DMS53 treated with DMSO at 0.1 percent for 48 hours (cell line): ENCODE data around the gene MAPK4.
"Not testable (repeated sequence)": the region's sequence is repeated elsewhere in the genome, so short reads cannot be mapped to it uniquely, and the experiment has no call there.

ENCODE experiments used
- DNase-seq: peaks from one replicate; lab custom pipeline; 2025; ENCODE audit not compliant: unreplicated experiment; lab: John Stamatoyannopoulos, UW

The MAPK4 gene

DNA sequence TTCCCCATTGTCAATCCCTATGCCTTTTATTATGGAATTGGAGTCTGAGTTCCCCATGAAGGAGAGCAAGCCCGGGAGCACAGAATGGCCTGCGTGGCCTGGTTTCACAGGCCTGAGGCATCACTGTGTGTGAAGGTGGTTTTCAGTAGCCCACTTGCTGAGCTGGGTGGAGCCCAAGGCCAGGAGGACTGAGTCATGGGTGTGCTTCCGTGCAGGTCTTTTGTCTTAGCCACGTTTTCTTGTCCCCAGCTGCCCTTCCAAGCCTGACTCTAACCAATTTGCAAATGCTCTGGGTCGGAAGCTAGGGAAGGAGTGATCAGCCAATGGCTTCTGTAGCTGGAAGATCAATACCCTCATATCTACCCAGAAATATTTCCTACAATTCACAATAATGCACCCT lies 119.2 kb downstream of the MAPK4 start:
- no peak for DNase-seq

DNA sequence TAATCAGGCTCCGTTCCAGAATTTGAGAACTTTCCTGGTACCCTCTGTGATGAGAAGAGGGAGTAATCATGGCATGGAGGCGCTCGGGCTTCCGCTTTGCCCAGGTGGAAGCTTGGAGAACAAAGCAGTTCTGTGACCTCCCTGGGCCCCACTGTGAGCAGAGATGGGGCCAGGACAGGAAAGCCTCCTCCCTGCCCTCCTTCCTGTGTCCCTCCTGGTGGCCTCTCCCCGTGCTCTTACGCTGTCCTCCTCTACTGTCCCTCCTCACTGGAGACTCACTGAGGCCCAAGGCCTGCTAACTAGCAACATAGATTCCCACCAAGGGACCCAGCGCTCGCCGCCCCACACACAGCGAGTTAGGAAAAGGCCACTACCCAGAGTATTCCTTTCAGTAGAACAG lies 119.8 kb downstream of the MAPK4 start:
- no peak for DNase-seq

DNA sequence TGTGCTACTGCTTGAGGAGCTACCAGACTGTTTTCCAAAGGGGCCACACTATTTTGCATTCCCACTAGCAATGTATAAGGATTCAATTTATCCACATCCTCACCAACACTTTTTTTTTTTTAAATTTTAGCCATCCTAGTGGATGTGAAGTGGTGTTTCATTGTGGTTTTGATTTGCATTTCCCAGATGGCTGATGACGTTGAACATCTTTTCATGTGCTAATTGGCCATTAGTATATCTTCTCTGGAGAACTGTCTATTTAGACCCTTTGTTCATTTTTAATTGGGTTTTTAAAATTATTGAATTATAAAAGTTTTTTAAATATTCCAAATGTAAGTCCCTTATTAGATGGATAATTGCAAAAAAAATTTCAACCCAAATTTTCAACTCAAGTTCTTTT lies 121.1 kb downstream of the MAPK4 start:
- no peak for DNase-seq

GRCh38 chr18:50682852-50683251 lies 123.0 kb downstream of the MAPK4 start:
- DNase-seq: no peak

GRCh38 chr18:50686409-50686808 lies 126.5 kb downstream of the MAPK4 start:
- DNase-seq: no peak

- DNase-seq: no peak
Observed at GRCh38 chr18:50687491-50687890, 127.6 kb downstream of the MAPK4 start.

DNA sequence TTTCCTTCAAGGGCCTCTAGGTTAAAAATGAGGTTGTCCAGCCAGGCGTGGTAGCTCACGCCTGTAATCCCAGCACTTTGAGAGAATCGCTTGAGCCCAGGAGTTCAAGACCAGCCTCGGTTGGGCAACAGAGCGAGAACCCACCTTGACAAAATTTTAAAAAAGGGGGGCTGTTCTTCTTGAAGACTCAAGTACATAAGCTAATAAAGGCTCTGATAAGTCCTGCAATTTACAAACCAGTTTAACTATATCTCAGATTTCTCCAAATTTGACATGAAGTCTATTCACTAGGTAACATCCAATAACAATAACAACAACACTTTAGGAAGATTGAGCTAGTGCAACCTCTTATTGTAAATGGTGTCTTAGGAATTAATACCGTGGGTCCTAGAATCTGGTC lies 129.7 kb downstream of the MAPK4 start:
- DNase-seq: no peak

- no peak for DNase-seq
Observed at GRCh38 chr18:50694147-50694546, 134.3 kb downstream of the MAPK4 start.

DNA sequence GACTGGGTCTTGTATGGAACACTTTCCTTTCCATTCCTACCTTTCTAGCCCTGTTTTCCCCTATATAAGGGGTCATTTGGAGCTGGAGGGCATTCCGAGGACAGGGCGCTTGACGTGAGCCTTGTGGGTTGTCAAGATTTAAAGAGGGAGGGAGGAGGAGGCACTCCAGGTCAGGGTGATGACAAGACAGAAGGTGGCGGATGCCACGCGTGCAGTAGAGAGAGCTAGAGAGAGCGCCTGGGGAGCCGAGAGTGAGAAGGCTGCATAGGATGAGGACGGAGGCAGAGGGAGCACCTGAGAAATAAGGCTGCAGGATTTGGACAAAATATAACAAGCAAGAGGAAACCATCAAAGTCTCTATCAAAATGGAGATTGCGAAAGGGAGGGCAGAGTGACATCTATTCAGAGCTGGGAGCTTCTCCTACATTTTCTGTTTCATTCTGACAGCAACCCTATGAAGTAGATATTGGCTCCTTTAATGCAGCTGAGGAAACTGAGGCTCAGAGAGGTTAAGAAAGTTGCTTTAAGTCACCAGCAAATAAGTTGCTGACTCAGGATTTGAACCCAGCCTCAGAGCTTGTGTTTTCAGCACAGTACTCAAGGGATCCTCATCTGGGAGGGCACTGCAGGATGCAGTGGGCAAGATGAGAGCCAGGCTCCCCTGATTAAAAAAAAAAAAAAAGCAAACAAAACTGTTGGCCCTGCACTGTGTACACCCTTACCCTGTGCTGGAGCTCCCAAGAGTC lies 135.7 kb downstream of the MAPK4 start:
- no peak for DNase-seq

- no peak for DNase-seq
Observed at GRCh38 chr18:50696436-50696835, 136.5 kb downstream of the MAPK4 start.

DNA sequence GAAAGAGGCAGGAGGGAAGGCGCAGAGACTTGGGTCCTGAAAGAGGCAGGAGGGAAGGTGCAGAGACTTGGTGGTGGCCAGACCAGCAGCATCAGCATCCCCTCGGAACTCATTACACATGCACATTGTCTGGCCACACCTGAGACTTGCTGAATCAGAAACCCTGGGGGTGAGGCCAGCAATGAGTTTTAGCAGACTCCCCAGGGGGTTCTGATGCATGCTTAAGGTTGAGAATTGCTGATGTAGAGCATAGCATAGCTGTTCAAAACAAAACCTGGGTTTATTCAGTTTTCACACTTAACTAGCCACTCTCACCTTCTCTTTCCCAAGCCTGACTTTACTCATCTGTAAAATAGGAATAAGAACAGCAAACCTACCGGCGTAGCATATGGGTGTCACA lies 137.0 kb downstream of the MAPK4 start:
- no peak for DNase-seq

DNA sequence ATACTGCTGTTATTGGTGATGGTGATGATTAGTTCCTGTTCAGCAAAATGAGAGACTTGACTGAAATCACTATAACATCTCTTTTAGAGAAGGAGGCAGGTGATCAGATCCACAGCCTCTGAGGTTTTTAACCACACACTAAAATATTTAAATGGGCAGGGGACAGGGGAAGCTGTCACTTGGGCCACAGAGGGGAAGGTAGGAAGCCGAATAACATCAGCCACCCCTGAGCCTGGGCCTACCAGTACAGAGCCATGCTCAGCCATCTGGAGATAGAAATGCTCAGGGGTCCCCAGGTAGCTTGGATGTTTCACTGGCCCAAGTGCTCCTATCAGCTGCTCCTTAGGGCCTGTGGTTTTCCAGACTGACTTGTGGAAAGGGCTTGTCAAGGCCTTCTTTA lies 137.6 kb downstream of the MAPK4 start:
- DNase-seq: no peak

DNA sequence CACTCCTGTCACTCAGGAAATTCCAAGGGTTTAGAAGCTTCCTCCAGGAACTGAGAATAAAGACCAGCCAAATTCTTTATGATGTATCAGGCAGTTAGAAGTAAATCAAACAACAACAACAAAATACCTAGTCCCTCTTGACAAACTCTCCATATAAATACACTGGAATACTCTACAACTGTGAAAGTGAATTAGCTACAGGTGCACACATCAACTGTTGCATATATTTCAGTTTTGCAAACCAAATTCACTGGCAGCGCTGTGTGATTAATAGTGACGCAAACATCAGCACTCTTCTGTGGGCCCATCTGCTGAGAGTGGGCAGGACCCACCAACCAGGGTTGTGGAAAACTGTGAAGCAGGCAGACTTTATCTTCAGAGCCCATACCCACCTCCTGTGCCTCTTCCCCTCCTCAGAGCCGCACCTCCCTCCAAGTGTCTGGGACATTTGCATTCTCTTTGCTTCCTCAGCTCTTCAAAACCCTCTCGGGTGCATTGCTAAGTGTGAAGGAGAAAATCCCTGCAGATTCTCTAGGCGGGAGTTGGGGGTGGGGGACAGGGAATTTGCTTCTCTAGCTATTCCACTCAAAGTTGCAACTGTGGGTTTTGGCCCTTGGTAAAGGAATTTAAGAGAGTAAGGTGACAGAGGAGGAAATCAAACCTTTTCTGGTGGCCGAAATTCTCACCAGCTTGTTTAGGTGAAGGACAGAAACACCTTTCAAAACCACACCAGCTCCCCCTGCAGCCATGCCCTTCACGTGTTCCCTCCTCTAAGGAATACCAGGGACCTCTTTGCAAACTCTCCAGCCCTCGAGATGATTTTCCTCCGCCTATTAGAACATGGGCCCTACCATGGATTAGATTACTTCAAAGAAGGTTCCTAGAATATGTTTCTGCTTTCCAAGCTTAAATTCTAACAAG lies 140.6 kb downstream of the MAPK4 start:
- DNase-seq: no peak

DNA sequence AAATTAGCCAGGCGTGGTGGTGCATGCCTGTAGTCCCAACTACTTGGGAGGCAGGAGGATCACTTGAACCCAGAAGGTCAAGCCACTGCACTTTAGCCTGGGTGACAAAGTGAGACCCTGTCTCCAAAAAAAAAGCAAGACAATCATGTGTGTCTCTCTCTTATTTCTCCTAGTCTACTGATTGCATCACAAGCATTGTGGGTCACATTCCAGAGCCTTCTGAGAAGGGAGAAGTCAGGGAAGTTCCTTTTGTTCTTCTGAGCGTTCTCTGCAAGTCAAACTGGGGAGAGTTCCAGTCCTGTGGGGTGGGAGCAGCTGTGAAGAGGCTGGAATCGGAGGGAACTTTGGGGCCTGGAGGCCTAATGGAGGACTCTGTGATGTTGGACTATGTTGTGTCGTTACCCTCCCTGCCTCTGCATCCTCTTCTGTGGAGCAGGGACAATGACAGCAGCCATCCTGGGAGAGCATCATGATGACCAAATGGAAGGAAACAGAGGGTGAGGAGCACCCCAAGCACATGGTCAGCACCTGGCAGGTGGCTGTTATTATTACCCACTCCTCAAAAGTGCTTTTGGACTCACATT lies 144.6 kb downstream of the MAPK4 start:
- no peak for DNase-seq

GRCh38 chr18:50706199-50706598 lies 146.3 kb downstream of the MAPK4 start:
- no peak for DNase-seq

GRCh38 chr18:50706651-50707050 lies 146.8 kb downstream of the MAPK4 start:
- DNase-seq: no peak

DNA sequence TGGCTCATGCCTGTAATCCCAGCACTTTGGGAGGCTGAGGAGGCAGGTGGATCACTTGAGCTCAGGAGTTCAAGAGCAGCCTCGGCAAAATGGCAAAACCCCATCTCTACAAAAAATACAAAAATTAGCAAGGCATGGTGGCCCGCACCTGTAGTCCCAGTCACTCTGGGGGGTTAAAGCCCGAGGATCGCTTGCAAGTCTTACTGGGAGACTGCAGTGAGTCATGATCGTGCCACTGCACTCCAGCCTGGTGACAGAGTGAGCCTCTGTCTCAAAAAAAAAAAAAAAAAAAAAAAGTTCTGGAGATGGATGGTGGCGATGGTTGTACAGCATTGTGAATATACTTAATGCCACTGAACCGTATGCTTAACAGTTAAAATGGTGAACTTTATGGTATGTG lies 147.4 kb downstream of the MAPK4 start:
- not testable (repeated sequence) for DNase-seq

DNA sequence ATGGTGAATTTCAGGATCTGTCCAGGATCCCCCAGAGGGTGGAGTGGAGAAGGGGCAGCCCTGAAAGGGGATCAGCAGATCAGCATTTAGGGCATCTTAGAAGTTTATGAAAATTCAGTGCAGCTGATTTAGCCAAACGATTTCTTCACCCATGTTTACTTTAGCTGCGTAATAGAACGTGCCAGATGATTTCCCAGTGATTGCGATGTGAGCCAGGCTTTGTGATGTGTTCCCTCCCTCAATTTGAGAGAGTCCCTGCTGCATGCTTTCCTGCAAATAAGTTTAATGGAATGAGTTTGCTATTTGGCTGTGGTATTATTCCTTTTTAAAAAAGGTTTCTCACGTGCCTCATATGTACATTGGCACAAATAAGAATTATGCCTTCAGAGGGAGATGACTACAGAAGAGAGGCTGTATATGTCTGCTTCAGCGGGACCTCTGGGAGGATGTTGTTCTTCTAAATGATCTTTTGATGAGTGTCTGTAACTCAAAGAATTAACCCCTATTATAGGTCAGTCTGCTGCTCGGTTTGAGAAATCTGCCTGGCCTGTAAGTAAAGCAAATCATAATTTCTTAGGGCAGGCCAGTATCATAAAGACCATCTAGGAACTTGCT lies 148.1 kb downstream of the MAPK4 start:
- no peak for DNase-seq

GRCh38 chr18:50709193-50709592 lies 149.3 kb downstream of the MAPK4 start:
- no peak for DNase-seq

DNA sequence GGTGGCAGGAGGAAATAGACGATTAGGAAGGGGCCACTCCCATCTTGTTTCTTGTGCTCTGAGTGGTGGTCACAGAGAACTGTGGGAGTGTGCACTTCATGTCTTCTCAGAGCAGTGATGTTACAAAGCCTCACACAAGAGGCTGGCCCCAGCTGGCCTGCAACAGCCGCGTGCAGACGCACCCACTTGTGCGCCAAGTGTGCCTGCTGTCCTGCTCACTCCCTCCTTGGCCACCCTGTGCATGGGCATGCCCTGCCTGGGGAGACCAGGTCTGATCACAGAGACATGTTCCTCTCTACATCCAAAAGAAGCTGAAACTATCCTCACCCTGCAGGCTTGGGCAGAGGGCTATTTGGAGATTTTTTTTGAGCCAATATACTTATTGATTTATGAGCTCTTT lies 151.5 kb downstream of the MAPK4 start:
- no peak for DNase-seq

GRCh38 chr18:50715919-50716318 lies 156.0 kb downstream of the MAPK4 start:
- DNase-seq: no peak

GRCh38 chr18:50716902-50717301 lies 157.0 kb downstream of the MAPK4 start:
- DNase-seq: no peak
